Thyroid gland (tissue), 4 donors: Measurements from ENCODE around the gene TMPRSS6.

Experiments
- CTCF ChIP-seq, 6 experiments: fragments of 200-600 bp in 3 of 6; fragments of 450-650 bp in 3 of 6; sonication (generic) in 3 of 6; IDR thresholded peaks; one replicate each; pipeline ENCODE4 v1.5.1; 2016 to 2019; ENCODE audit warnings: antibody characterized with exemption in 6 of 6, mild to moderate bottlenecking in 2 of 6, inconsistent platforms in 1 of 6, moderate library complexity in 1 of 6
- POLR2A ChIP-seq, 2 donors: fragments of 450-650 bp; IDR thresholded peaks; one replicate each; pipeline ENCODE4 v1.6.1; 2017; ENCODE audit warnings: antibody characterized with exemption in 2 of 2, mild to moderate bottlenecking in 2 of 2, moderate library complexity in 1 of 2

DNA sequence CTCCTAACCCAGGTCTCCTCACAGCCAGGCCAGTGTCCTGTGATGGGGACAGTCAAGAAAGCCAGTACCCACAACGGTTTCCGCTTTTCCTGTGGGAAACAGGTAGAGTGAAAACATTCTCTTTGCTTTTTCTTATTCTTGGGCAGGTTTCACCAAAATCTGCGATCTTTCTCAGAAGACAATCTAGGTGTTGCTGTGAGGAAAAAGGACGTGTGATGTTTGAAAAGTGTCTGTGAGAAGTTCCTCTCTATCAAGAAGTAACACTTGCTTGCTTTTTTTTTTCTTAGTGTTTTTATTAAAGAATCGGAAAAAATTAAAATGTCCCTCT, 49.4 kb upstream of the TMPRSS6 start:
- no peak for TF ChIP-seq CTCF (IDR thresholded peaks at IDR 0.05)
- TF ChIP-seq POLR2A (IDR thresholded peaks at IDR 0.05): no peak
